SH-SY5Y (cell line): ENCODE data around the gene UEVLD.

Experiments
- GATA2 ChIP-seq: IDR thresholded peaks from 2 replicates; pipeline ENCODE4 v1.6.1; 2011; ENCODE audit warnings: mild to moderate bottlenecking, low read depth, low read length
- GATA3 ChIP-seq: IDR thresholded peaks from 2 replicates; pipeline ENCODE4 v1.6.1; 2011; ENCODE audit warnings: low read depth, mild to moderate bottlenecking, low read length, moderate library complexity

GRCh38 chr11:18523084-18523483 lies 65.5 kb downstream of the UEVLD start:
- TF ChIP-seq GATA2, result no peak
- TF ChIP-seq GATA3, result no peak
